Measurements from ENCODE around the gene INSYN1.

The INSYN1 gene

GRCh38 chr15:73747847-73748590, 5.1 kb downstream of the INSYN1 start:
- H3K4me1 ChIP-seq = no peaks in the 10 kb centered on the region
- no peak overlapping the region for H3K4me3 ChIP-seq (ENCODE audit: low read depth, low read length)
- H3K27me3 ChIP-seq = peaks cover 22% of the 10 kb centered on the region
- no peak for TF ChIP-seq CTCF (IDR thresholded peaks at IDR 0.05; ENCODE audit: low read depth, low read length)
- no peak for DNase-seq
- H3K36me3 ChIP-seq = no peaks in the 10 kb centered on the region
- no peaks in the 10 kb centered on the region for H3K9me3 ChIP-seq

- Histone ChIP-seq H3K4me1 (no peaks in the 10 kb centered on the region), H3K4me3 (ENCODE audit: low read depth, low read length) (no peak overlapping the region), H3K27me3 (peaks cover 13% of the 10 kb centered on the region), H3K9me3 (no peaks in the 10 kb centered on the region), H3K36me3 (no peaks in the 10 kb centered on the region)
- no peak for DNase-seq
- no peak for TF ChIP-seq CTCF (IDR thresholded peaks at IDR 0.05; ENCODE audit: low read depth, low read length)
Observed at GRCh38 chr15:73746883-73747282, 6.3 kb downstream of the INSYN1 start.

- Histone ChIP-seq H3K36me3 (no peaks in the 10 kb centered on the region), H3K27me3 (peaks cover 8% of the 10 kb centered on the region), H3K4me3 (ENCODE audit: low read depth, low read length) (no peak overlapping the region), H3K4me1 (no peaks in the 10 kb centered on the region), H3K9me3 (no peaks in the 10 kb centered on the region)
- no peak for TF ChIP-seq CTCF (IDR thresholded peaks at IDR 0.05; ENCODE audit: low read depth, low read length)
- DNase-seq = no peak
Observed at GRCh38 chr15:73746261-73746660, 6.9 kb downstream of the INSYN1 start.

- no peaks in the 10 kb centered on the region for H3K36me3 ChIP-seq
- no peak for DNase-seq
- no peaks in the 10 kb centered on the region for H3K9me3 ChIP-seq
- no peak for TF ChIP-seq CTCF (IDR thresholded peaks at IDR 0.05; ENCODE audit: low read depth, low read length)
- no peak overlapping the region for H3K4me3 ChIP-seq (ENCODE audit: low read depth, low read length)
- no peaks in the 10 kb centered on the region for H3K4me1 ChIP-seq
- H3K27me3 ChIP-seq = no peaks in the 10 kb centered on the region
Observed at GRCh38 chr15:73745073-73745472, 8.1 kb downstream of the INSYN1 start.

- H3K9me3 ChIP-seq = no peaks in the 10 kb centered on the region
- H3K36me3 ChIP-seq = no peaks in the 10 kb centered on the region
- no peaks in the 10 kb centered on the region for H3K27me3 ChIP-seq
- no peak overlapping the region for H3K4me3 ChIP-seq (ENCODE audit: low read depth, low read length)
- TF ChIP-seq CTCF (IDR thresholded peaks at IDR 0.05; ENCODE audit: low read depth, low read length) = no peak
- no peaks in the 10 kb centered on the region for H3K4me1 ChIP-seq
- no peak for DNase-seq
Observed at GRCh38 chr15:73744293-73744692, 8.9 kb downstream of the INSYN1 start.

GRCh38 chr15:73741321-73741836, 11.8 kb downstream of the INSYN1 start:
- Histone ChIP-seq H3K4me3 (ENCODE audit: low read depth, low read length) (no peak overlapping the region), H3K27me3 (no peaks in the 10 kb centered on the region), H3K9me3 (no peaks in the 10 kb centered on the region), H3K4me1 (no peaks in the 10 kb centered on the region), H3K36me3 (no peaks in the 10 kb centered on the region)
- no peak for TF ChIP-seq CTCF (IDR thresholded peaks at IDR 0.05; ENCODE audit: low read depth, low read length)
- no peak for DNase-seq

All from BE2C (cell line).